ENCODE measurements around the gene PIRT.

Gene PIRT

DNA sequence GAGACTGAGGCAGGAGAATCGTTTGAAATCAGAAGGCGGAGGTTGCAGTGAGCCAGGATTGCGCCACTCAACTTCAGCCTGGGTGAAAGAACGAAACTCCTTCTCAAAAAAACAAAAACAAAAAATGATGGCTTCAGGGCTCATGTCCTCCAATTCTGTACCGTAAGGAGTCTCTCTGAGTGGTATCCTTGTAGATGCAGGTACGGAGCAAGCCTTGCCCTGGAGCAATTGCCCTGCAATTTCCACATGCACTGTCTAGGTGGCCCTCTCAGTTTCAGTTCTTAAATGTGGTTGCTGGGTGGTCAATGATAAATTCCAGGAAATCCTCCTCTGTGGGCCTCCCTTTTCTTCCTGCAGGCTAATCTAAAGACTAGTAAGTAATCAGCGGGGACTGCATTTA lies 44.6 kb downstream of the PIRT start:
- H3K4me3 ChIP-seq (replicated peaks; ENCODE audit: low read depth, low read length): no peak overlapping the region
- TF ChIP-seq, protein P1, sequence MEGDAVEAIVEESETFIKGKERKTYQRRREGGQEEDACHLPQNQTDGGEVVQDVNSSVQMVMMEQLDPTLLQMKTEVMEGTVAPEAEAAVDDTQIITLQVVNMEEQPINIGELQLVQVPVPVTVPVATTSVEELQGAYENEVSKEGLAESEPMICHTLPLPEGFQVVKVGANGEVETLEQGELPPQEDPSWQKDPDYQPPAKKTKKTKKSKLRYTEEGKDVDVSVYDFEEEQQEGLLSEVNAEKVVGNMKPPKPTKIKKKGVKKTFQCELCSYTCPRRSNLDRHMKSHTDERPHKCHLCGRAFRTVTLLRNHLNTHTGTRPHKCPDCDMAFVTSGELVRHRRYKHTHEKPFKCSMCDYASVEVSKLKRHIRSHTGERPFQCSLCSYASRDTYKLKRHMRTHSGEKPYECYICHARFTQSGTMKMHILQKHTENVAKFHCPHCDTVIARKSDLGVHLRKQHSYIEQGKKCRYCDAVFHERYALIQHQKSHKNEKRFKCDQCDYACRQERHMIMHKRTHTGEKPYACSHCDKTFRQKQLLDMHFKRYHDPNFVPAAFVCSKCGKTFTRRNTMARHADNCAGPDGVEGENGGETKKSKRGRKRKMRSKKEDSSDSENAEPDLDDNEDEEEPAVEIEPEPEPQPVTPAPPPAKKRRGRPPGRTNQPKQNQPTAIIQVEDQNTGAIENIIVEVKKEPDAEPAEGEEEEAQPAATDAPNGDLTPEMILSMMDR (IDR thresholded peaks at IDR 0.05; ENCODE audit: low read depth, low read length, missing control alignments): no peak
- no peak for DNase-seq (ENCODE audit: extremely low read depth, low read depth)

DNA sequence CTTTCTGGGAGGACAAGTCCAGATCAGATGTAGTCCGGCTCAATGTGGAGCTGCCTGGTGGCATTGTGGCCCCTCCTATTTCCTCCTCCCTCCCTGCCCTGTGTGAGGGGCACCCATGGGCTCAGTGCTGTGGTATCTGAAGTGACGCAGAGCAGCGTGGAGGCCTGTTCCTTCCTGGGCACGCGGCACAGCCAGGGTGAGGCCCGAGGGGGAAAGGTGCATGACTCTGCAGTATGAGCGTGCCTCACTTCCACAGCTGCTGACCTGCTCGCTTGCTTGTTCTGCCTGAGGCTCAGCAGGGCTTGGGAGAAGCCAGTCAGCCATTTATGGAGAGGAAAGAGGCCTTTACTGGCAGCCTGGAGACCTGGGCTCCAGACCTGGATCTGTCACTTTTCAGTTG lies 45.7 kb downstream of the PIRT start:
- no peak overlapping the region for H3K4me3 ChIP-seq (replicated peaks; ENCODE audit: low read depth, low read length)
- DNase-seq (ENCODE audit: extremely low read depth, low read depth): no peak
- TF ChIP-seq, protein P1 (IDR thresholded peaks at IDR 0.05; ENCODE audit: low read depth, low read length, missing control alignments): no peak

DNA sequence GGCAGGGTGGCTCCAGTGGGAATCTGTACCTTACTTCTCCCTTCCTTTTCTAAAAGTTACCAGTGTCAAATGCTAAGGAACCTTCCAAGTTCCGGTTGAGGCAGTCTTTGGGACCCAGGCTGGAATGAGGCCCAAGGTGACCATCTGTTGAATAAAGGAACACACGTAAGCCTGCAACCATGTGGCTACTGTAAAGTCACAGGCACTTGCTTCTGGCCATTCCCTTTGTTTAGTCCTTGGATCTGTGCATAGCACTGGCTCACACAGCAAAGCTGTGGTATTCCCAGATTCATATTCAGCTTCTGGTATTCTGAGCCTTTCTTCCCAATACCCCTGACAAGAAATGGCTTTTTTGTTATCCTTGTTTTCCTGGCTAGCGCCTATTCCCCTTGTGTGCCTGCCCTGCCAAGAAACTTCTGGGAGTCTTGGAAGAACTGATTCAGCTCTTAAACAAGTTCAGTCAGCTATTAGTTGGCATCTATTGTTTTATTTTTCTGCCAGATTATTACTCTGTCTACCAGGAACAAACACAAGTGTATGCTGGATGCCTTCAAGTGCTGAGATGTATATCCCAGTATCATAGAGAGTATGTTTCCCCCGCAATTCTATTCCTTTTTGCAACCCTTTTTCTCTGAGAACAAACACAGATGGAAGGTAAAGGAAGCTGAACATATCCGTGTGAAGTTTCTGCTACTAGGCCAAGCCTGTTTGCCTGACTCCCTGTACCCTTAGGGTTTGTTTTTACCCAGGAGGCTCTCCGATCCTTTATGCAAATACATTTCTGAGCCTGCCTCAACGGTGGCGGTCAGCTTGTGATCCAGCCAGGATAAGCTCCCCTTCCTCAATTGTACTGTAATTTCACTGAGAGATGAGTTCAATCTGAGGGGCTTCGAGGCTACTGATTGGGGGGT lies 47.1 kb downstream of the PIRT start:
- no peak overlapping the region for H3K4me3 ChIP-seq (replicated peaks; ENCODE audit: low read depth, low read length)
- DNase-seq (ENCODE audit: extremely low read depth, low read depth): no peak
- TF ChIP-seq, protein P1 (IDR thresholded peaks at IDR 0.05; ENCODE audit: low read depth, low read length, missing control alignments): no peak

DNA sequence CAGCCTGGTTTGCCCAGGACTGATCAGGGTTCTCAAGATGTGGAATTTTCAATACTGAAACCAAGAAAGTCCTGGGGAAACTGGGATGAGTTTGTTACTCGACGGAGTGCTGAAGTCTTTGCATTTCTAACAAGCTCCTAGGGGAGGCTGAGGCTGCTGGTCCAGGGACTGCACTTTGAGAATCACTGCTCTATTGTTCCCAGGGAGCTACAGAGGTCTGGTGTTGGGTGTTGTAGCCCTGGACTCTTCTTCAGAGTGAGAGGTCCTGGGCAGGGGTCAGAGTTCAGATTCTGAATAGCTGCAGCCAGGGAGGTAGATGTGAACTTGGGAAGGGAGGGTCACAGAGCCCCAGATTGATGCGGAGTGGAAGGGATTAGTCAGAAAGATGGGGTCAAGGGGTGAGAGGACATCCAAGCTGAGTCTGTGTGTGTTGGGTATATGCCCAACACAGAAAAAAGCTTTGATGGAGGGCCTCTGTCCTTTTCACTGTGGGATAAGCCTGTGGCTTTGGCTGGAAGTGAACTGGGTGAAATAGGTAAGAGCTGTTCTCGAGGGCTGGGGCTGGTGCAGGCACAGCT lies 48.1 kb downstream of the PIRT start:
- H3K4me3 ChIP-seq (replicated peaks; ENCODE audit: low read depth, low read length): no peak overlapping the region
- no peak for DNase-seq (ENCODE audit: extremely low read depth, low read depth)
- TF ChIP-seq, protein P1 (IDR thresholded peaks at IDR 0.05; ENCODE audit: low read depth, low read length, missing control alignments): no peak

DNA sequence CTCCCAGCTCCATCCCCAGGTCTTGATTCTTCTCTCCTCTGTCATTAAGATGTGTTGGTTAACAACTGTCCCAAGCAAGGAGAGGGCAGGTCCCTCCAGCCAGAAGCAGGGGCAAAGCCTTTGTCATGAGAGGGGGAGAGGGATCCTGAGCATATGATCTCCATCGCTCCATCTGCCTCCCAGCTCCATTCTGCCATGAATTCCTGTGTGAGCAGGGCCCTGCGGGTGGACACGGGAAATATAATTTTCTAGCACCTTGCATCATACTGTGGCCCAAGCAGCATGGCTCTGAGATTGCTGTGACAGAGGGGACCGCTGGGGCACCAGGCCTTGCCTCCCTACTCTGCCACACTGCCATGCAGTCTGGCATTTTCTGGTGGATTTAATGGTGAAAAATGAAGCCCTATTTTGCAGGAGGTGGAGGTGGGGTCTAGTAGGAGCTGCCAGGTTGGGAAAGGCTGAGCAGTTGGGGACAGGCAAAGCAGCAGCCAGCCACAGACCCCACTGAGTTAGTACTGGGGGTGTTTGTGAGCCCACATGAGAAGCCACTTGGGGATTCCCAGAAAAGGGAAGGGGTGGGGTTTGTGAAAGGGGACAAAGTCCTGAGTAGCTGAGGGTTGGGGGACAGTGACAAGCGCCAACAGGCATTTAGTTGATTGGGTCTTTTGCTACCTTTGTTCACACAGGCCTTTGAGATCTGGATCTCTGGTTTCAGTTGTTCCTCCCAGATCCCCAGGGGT lies 50.4 kb downstream of the PIRT start:
- no peak for DNase-seq (ENCODE audit: extremely low read depth, low read depth)
- TF ChIP-seq, protein P1 (IDR thresholded peaks at IDR 0.05; ENCODE audit: low read depth, low read length, missing control alignments): no peak
- no peak overlapping the region for H3K4me3 ChIP-seq (replicated peaks; ENCODE audit: low read depth, low read length)

DNA sequence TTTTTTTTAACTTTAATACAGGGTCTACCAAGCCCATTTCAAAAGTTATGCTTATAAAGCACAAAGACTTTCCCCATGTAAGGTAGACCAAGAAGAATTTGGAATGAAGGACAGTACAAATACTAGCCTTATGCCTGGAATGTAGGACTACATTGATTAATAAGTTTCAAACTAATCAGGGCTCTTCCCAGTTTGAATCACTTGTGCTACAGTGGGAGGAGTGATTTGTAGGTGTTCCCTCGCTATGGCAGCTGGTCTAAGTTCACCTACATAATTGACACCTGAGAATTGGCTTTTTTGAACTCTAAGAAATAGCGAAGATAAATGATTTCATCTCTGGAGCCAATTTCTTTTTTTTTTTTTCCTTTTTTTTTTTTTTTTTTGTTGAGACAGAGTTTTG lies 52.6 kb downstream of the PIRT start:
- no peak overlapping the region for H3K4me3 ChIP-seq (replicated peaks; ENCODE audit: low read depth, low read length)
- DNase-seq (ENCODE audit: extremely low read depth, low read depth): no peak
- TF ChIP-seq, protein P1 (IDR thresholded peaks at IDR 0.05; ENCODE audit: low read depth, low read length, missing control alignments): no peak
